GM10266 (cell line): ENCODE data around the gene HLA-DQB2.

Experiments used
- DNase-seq: peaks from one replicate; pipeline ENCODE4 v3.0.0; 2012; ENCODE audit errors: extremely low spot score
- CTCF ChIP-seq: IDR thresholded peaks from 2 replicates; pipeline ENCODE4 v1.5.1; 2012; ENCODE audit warnings: mild to moderate bottlenecking, low read depth; ENCODE audit not compliant: control insufficient read depth, insufficient read depth; ENCODE audit errors: missing control alignments

HLA-DQB2 gene

GRCh38 chr6:32716396-32716795 lies 46.9 kb downstream of the HLA-DQB2 start:
- no peak for DNase-seq

GRCh38 chr6:32713241-32713640 lies 50.1 kb downstream of the HLA-DQB2 start:
- no peak for TF ChIP-seq CTCF
- no peak for DNase-seq

More at GRCh38 chr6:32716396-32716795, 46.9 kb downstream of the HLA-DQB2 start:
- no peak for TF ChIP-seq CTCF

GRCh38 chr6:32709625-32710024 lies 53.7 kb downstream of the HLA-DQB2 start:
- TF ChIP-seq CTCF, result no peak
- DNase-seq, result no peak
